SK-N-SH (cell line): ENCODE results near the gene DUSP5. TPM values are rescaled to one million over a fixed set of nuclear protein-coding genes. Genes with fewer than 3 reads are reported as not detected.

Experiments
- CTCF ChIA-PET: fragments of 300-600, 350-600 bp; formaldehyde crosslinking; extraction: SDS; loops from one replicate; lab custom pipeline; 2021; lab: Yijun Ruan, JAX
- POLR2A ChIA-PET: fragments of 350-600 bp; sonication (Branson Sonifier 250); formaldehyde crosslinking; extraction: SDS; loops from one replicate; lab custom pipeline; 2020; ENCODE audit warnings: antibody characterized with exemption, inconsistent platforms; lab: Yijun Ruan, JAX
- DNase-seq: peaks from one replicate; pipeline ENCODE4 v3.0.0; 2012
- H2AFZ ChIP-seq: fragments of 200-600 bp; sonication (generic); 2 replicates; pipeline ENCODE4 v1.8.1; 2016; ENCODE audit warnings: antibody characterized with exemption, mild to moderate bottlenecking, low read depth
- H3F3A ChIP-seq: fragments of 200-600 bp; sonication (generic); replicated peaks from 2 replicates; pipeline ENCODE3; 2016; ENCODE audit warnings: antibody characterized with exemption, mild to moderate bottlenecking; ENCODE audit not compliant: insufficient read depth
- H3K27ac ChIP-seq, 2 experiments: fragments of 200-500 bp in 1 of 2; fragments of 200-600 bp in 1 of 2; sonication (Bioruptor generic) in 1 of 2; sonication (generic), shearing (Covaris generic) in 1 of 2; 2 replicates each; pipeline versions ENCODE4 v1.5.1 to v1.6.1; 2014 to 2016; ENCODE audit warnings: low read depth in 2 of 2, inconsistent platforms in 1 of 2, low read length in 1 of 2, mild to moderate bottlenecking in 1 of 2, mixed read lengths in 1 of 2
- H3K27me3 ChIP-seq: fragments of 200-600 bp; sonication (generic), shearing (Covaris generic); 2 replicates; pipeline ENCODE4 v1.6.1; 2016; ENCODE audit warnings: mixed run types; ENCODE audit not compliant: insufficient read depth
- H3K36me3 ChIP-seq, 2 experiments: fragments of 200-500 bp in 1 of 2; fragments of 200-600 bp in 1 of 2; sonication (Bioruptor generic) in 1 of 2; sonication (generic) in 1 of 2; replicated peaks in 1 of 2; 2 replicates each; pipeline versions ENCODE3 to v1.5.1; 2014 to 2016; ENCODE audit warnings: low read length in 1 of 2, mild to moderate bottlenecking in 1 of 2; ENCODE audit not compliant: insufficient read depth in 2 of 2, control insufficient read depth in 1 of 2
- H3K4me1 ChIP-seq, 2 experiments: fragments of 200-500 bp in 1 of 2; fragments of 200-600 bp in 1 of 2; sonication (Bioruptor generic) in 1 of 2; sonication (generic), shearing (Covaris generic) in 1 of 2; 2 replicates each; pipeline versions ENCODE4 v1.5.1 to v1.6.1; 2014 to 2016; ENCODE audit warnings: low read depth in 1 of 2, low read length in 1 of 2, mixed run types in 1 of 2; ENCODE audit not compliant: insufficient read depth in 2 of 2, control insufficient read depth in 1 of 2
- H3K4me2 ChIP-seq: fragments of 200-600 bp; sonication (generic), shearing (Covaris generic); 2 replicates; pipeline ENCODE4 v1.6.1; 2017; ENCODE audit warnings: mixed run types
- H3K4me3 ChIP-seq, 2 experiments: fragments of 200-500 bp in 1 of 2; fragments of 200-600 bp in 1 of 2; sonication (Bioruptor generic) in 1 of 2; sonication (generic), shearing (Covaris generic) in 1 of 2; 2 replicates each; pipeline versions ENCODE4 v1.5.1 to v1.8.1; 2014 to 2016; ENCODE audit warnings: low read depth in 2 of 2, inconsistent platforms in 1 of 2, low read length in 1 of 2, mild to moderate bottlenecking in 1 of 2, mixed read lengths in 1 of 2, moderate library complexity in 1 of 2
- H3K79me2 ChIP-seq: fragments of 200-600 bp; sonication (generic); 2 replicates; pipeline ENCODE4 v1.8.1; 2017; ENCODE audit warnings: mild to moderate bottlenecking; ENCODE audit not compliant: insufficient read depth
- H3K9ac ChIP-seq: fragments of 200-600 bp; sonication (generic); 2 replicates; pipeline ENCODE4 v1.6.1; 2017; ENCODE audit warnings: mixed run types
- H3K9me2 ChIP-seq: fragments of 200-600 bp; sonication (generic); 2 replicates; pipeline ENCODE4 v1.6.1; 2017; ENCODE audit warnings: mixed run types
- H3K9me3 ChIP-seq: fragments of 200-600 bp; sonication (generic); 2 replicates; pipeline ENCODE4 v1.6.1; 2017; ENCODE audit warnings: mixed run types, mild to moderate bottlenecking, moderate library complexity
- H4K20me1 ChIP-seq: fragments of 200-600 bp; sonication (generic); 2 replicates; pipeline ENCODE4 v1.6.1; 2017; ENCODE audit warnings: mild to moderate bottlenecking, mixed run types; ENCODE audit not compliant: insufficient read depth
- ELF1 ChIP-seq: IDR thresholded peaks from 2 replicates; pipeline ENCODE4 v1.4.0; 2012
- EP300 ChIP-seq, 2 experiments: IDR thresholded peaks; 2 replicates each; pipeline versions ENCODE4 v1.4.0 to v1.6.1; 2012; ENCODE audit warnings: borderline replicate concordance in 1 of 2, low read depth in 1 of 2, low read length in 1 of 2
- EZH2phosphoT487 ChIP-seq: fragments of 200-600 bp; sonication (generic); IDR thresholded peaks from 2 replicates; pipeline ENCODE4 v1.6.1; 2017; ENCODE audit warnings: low read depth, mixed run types, mild to moderate bottlenecking, antibody characterized with exemption, moderate library complexity, borderline replicate concordance
- FOSL2 ChIP-seq: IDR thresholded peaks from 2 replicates; pipeline ENCODE4 v1.4.0; 2012; ENCODE audit warnings: low read depth, mild to moderate bottlenecking, moderate library complexity, borderline replicate concordance
- FOXM1 ChIP-seq: IDR thresholded peaks from 2 replicates; pipeline ENCODE4 v1.4.0; 2012; ENCODE audit warnings: low read depth, mild to moderate bottlenecking
- GABPA ChIP-seq: IDR thresholded peaks from 2 replicates; pipeline ENCODE4 v1.4.0; 2012; ENCODE audit warnings: low read depth, mild to moderate bottlenecking
- GATA2 ChIP-seq: sonication (generic); formaldehyde crosslinking; IDR thresholded peaks from 2 replicates; pipeline ENCODE4 v1.5.0; 2020; ENCODE audit warnings: mild to moderate bottlenecking, missing genetic modification reagents
- PBX3 ChIP-seq: IDR thresholded peaks from 2 replicates; pipeline ENCODE4; 2012
- RCOR1 ChIP-seq: fragments of 150-350 bp; IDR thresholded peaks from 2 replicates; pipeline ENCODE4 v1.6.1; 2017; ENCODE audit warnings: antibody characterized with exemption, low read length
- RXRA ChIP-seq: IDR thresholded peaks from 2 replicates; pipeline ENCODE4 v1.4.0; 2012; ENCODE audit warnings: low read depth, mild to moderate bottlenecking, borderline replicate concordance
- SMC3 ChIP-seq: IDR thresholded peaks from 2 replicates; pipeline ENCODE4 v1.6.1; 2012; ENCODE audit warnings: low read depth, low read length, improper control_type of control experiment
- TEAD4 ChIP-seq: IDR thresholded peaks from 2 replicates; pipeline ENCODE4 v1.4.0; 2012; ENCODE audit warnings: mild to moderate bottlenecking, borderline replicate concordance; ENCODE audit not compliant: insufficient read depth
- WGBS: methylation state at CpG from one replicate; pipeline ENCODE4 v1.1.6; 2017; ENCODE audit warnings: low lambda C conversion rate; 5-methylcytosine and 5-hydroxymethylcytosine counted together
- polyA plus RNA-seq, 3 experiments: library from polyadenylated mRNA; depleted of rRNA; stranded (reverse); fragments of >200 nt; gene quantifications; 2 replicates each; pipeline ENCODE4 v1.2.3, GENCODE V29; 2012
- TF ChIP-seq, protein P1 (sequence below): fragments of 150-350 bp; IDR thresholded peaks from 2 replicates; pipeline ENCODE4 v1.6.1; 2017; ENCODE audit warnings: antibody characterized with exemption, low read length, low read depth, borderline replicate concordance
- TF ChIP-seq, protein P2 (sequence below): IDR thresholded peaks from 2 replicates; pipeline ENCODE4 v1.6.1; 2012; ENCODE audit warnings: mild to moderate bottlenecking, low read depth, low read length, moderate library complexity

DUSP5 gene
- polyA plus RNA-seq, 1 of the 3 experiments (the other 2 are of a cell fraction): 52.0 TPM

GRCh38 chr10:110488940-110489339, 8.8 kb upstream of the DUSP5 start (continued):
- TF ChIP-seq RCOR1 (no peak), EZH2phosphoT487 (no peak), RXRA (no peak), FOXM1 (no peak), SMC3 (no peak), PBX3 (no peak)

- peaks cover 3 to 30% of the 10 kb centered on the region in 2 experiments; a peak in 3 of 4 replicates for H3K4me1 ChIP-seq
- WGBS: 91% methylated on average over 4 of the region's 4 CpGs
Observed at GRCh38 chr10:110490640-110491039, 7.1 kb upstream of the DUSP5 start.

More at GRCh38 chr10:110490640-110491039, 7.1 kb upstream of the DUSP5 start:
- ChIA-PET CTCF (interaction anchor here (1.3 kb wide), 1 partner anchor 8 kb away, joined by 4 read pairs; no protein-coding TSS in a partner anchor), POLR2A (no interaction called here)
- Histone ChIP-seq H3K79me2 (peaks cover 9% of the 10 kb centered on the region; the same call in 1 of the 2 replicates), H3K9ac (no peak overlapping the region), H3K9me2 (no peaks in the 10 kb centered on the region), H3K9me3 (no peaks in the 10 kb centered on the region), H3K4me2 (no peak overlapping the region), H2AFZ (no peak overlapping the region), H3K36me3 (no peaks in the 10 kb centered on the region), H4K20me1 (no peaks in the 10 kb centered on the region)
- no peak for TF ChIP-seq FOXM1
- no peak for TF ChIP-seq EP300 (IDR thresholded peaks at IDR 0.05; ENCODE audit: borderline replicate concordance in 1 of 2, low read depth in 1 of 2, low read length in 1 of 2)
- TF ChIP-seq, protein P1, sequence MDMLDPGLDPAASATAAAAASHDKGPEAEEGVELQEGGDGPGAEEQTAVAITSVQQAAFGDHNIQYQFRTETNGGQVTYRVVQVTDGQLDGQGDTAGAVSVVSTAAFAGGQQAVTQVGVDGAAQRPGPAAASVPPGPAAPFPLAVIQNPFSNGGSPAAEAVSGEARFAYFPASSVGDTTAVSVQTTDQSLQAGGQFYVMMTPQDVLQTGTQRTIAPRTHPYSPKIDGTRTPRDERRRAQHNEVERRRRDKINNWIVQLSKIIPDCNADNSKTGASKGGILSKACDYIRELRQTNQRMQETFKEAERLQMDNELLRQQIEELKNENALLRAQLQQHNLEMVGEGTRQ: no peak
- TF ChIP-seq ELF1: no peak
- no peak for TF ChIP-seq EZH2phosphoT487
- no peak for TF ChIP-seq FOSL2
- TF ChIP-seq GABPA: no peak
- no peak for TF ChIP-seq GATA2 (CRISPR knock-in tag)
- no peak for TF ChIP-seq SMC3
- TF ChIP-seq, protein P2, sequence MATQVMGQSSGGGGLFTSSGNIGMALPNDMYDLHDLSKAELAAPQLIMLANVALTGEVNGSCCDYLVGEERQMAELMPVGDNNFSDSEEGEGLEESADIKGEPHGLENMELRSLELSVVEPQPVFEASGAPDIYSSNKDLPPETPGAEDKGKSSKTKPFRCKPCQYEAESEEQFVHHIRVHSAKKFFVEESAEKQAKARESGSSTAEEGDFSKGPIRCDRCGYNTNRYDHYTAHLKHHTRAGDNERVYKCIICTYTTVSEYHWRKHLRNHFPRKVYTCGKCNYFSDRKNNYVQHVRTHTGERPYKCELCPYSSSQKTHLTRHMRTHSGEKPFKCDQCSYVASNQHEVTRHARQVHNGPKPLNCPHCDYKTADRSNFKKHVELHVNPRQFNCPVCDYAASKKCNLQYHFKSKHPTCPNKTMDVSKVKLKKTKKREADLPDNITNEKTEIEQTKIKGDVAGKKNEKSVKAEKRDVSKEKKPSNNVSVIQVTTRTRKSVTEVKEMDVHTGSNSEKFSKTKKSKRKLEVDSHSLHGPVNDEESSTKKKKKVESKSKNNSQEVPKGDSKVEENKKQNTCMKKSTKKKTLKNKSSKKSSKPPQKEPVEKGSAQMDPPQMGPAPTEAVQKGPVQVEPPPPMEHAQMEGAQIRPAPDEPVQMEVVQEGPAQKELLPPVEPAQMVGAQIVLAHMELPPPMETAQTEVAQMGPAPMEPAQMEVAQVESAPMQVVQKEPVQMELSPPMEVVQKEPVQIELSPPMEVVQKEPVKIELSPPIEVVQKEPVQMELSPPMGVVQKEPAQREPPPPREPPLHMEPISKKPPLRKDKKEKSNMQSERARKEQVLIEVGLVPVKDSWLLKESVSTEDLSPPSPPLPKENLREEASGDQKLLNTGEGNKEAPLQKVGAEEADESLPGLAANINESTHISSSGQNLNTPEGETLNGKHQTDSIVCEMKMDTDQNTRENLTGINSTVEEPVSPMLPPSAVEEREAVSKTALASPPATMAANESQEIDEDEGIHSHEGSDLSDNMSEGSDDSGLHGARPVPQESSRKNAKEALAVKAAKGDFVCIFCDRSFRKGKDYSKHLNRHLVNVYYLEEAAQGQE: no peak
- no peak for TF ChIP-seq PBX3
- no peak for TF ChIP-seq TEAD4
- TF ChIP-seq, all 33 proteins: peak for 0
- no peak for DNase-seq
- H3F3A ChIP-seq: peaks cover 13% of the 10 kb centered on the region
- no peak overlapping the region for H3K27ac ChIP-seq
- H3K4me3 ChIP-seq: no peak overlapping the region
- H3K27me3 ChIP-seq: no peaks in the 10 kb centered on the region
